GM21717 (cell line): ENCODE results near the gene ETS2.
A peak's percentile ranks its signal among the peaks of the same experiment; 100 is the strongest.
"Not testable (repeated sequence)": the region's sequence is repeated elsewhere in the genome, so short reads cannot be mapped to it uniquely, and the experiment has no call there.

Source experiments
- ATAC-seq: cut with Tn5 transposase; IDR thresholded peaks from one replicate; pipeline ENCODE4 v1.9.1; 2021; ENCODE audit warnings: mild to moderate bottlenecking, moderate library complexity; ENCODE audit not compliant: unreplicated experiment

The ETS2 gene

DNA sequence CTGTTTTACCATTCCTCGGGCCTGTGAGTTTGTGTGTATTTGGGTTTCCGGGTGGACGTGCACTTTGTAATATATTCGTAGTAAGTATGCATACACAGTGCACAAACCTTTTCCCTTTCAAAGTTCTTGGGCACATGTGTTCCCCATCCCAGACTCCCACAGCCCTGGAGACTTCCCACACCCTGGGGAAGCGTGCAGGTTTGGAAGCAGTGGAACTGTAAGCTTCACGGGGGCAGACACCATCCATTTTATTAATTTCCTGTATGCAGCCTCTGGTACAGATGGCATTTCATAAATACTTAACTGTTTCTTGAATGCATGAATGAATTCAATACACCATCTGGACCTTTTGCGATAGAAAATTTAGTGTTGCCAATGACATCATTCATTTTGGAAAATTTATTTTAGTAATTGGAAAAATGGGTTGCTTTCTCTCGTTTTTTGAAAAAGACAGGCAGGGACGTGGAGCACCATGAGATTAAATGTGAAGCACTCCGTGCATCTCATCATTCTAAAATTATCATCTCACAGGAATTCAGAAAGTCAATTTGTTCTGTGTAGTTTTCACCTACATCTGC, 10.8 kb downstream of the ETS2 start:
- ATAC-seq = no peak

DNA sequence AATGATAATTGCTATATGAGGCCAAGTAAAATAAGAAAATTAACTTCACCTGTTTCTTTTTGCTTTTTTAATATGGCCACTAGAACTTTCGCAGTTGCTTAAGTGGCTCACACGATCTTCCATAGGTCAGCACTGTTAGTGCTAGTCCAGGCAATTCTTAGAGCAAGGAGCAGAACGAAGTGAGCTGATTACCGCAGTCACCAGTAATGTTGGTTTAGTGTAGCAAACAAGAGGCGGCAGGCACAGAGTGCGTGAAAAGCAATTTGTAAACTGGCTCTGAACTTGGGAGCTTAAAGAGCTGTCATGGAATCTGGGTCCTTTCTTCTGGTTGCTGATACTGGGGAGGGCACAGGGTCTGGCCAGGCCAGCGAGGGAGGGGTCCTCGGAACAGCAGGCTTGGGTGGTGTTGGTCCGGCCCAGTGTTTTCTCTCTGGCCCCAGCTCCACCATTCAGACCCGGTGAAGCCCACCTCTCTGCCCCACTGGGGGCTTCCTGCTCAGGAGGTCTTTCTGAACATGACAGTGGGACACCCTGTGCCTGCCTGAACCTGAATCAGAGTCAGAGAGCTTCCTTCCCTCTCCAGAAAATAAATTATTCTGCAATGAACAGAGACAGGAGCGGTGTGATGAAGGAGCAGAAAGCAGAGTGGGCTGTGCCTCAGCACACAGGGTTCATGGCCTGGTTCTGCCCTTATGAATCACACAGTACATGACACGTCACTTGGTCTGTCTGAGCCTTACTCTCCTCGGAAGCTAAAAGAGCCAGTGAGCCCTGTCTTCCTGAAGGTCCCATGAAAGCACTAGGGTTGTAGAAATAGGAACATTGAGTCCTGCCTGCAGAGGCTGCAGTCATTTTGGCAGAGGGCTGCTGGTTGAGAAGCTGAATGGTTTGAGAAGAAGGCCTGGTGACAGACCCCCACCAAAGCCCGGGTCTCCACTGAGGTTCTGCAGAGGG, 11.9 kb downstream of the ETS2 start:
- ATAC-seq = no peak

DNA sequence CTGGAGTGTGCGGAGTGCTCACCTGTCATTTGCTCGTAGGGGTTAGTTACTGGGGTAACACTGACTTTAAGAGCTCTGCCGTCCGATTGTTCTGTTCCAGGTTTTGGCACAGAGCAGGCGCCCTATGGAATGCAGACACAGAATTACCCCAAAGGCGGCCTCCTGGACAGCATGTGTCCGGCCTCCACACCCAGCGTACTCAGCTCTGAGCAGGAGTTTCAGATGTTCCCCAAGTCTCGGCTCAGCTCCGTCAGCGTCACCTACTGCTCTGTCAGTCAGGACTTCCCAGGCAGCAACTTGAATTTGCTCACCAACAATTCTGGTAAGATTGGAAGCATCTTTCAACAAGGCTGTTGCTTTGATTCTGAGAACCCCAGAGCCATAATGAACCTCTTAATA, 12.6 kb downstream of the ETS2 start:
- ATAC-seq = no peak

DNA sequence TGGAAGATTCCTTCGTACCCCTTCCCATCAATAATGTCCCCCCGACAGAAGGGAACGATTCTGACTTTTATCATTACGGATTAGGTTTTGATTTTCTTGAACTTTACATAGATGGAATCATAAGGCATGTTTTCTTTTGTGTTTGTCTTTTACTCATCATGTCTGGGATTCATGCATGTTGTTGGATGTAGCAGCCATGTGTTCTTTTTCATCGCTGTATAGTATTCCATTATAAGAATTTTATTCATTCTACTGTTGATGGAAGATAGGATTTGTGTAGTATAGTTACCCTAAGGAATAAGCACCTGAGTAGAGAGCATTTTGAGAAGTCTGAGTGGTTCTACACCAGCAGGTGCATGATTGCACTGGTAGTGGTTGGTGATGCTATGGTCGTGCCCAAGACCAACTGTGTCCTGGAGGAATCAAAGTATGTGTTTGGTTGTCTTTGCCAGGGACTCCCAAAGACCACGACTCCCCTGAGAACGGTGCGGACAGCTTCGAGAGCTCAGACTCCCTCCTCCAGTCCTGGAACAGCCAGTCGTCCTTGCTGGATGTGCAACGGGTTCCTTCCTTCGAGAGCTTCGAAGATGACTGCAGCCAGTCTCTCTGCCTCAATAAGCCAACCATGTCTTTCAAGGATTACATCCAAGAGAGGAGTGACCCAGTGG, 13.5 kb downstream of the ETS2 start:
- ATAC-seq = no peak

DNA sequence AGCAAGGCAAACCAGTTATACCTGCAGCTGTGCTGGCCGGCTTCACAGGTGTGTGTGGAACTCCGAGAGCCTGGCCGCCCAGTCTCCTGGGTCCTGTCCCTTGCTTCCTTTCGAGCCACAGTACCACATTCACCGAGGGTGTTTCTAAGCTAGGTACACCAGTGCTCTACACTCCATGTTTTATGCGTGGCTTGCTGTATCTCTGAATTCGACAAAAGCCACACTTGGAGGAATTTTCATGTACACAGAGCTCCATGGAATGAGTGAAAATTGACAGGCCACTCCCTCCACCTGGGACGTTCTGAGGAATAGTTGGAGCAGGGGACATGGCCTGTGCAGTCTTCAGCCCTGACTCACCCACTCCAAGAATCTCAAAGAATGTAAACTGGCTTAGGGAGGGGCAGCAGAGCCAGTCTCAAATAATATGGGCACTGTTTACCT, 14.0 kb downstream of the ETS2 start:
- ATAC-seq = no peak

DNA sequence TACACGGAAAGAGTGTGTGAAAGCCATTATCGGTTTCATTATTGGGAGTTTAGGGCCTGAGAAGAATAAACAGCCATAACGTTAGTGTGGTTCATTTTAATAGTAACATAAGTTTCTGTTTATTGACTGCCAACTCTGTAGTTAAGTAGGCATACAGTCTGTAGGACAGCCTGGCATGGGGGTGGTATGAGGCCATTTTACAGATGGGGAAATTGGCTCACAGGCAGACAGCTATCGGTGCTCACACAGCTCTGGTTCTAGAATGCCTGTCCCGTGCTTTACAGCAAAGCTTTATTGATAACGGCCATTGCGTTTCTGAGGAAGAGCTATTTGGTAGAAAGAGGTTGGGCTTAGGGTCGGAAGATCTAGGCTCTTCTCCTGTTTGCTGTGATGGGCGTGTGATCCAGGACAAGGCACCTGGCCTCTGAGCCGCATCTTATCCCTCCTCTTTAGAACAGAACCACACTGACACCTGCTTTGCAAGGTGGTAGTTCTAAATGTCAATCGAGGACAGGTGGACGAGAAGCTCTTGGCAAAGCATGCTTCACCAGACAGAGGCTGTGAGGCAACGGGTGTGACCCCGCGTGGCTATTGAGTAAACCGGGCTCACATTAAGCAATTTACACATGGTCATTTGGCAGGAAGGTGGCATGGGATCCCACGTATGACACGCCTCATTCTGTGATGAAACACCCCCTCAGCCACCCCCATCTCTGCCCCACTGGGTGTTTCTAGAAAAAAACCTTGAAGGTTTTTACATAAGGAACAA, 14.9 kb downstream of the ETS2 start:
- no peak for ATAC-seq

DNA sequence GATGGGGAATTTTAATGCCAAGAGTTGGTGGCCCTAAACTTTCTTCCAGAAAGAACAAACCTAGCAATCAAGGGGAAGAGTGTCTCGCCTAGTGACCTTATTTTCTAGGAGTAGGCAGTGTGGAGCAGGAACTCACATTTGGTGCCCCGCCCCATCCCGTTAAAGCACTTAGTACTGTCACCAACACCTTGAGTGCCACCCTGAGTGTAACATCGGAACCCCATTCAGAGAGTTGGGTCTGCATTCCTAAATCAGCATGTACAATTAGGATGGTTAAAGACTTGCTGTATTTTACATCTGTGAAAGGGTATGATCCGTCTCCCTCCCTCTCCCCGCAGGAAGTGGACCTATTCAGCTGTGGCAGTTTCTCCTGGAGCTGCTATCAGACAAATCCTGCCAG, 15.5 kb downstream of the ETS2 start:
- no peak for ATAC-seq

DNA sequence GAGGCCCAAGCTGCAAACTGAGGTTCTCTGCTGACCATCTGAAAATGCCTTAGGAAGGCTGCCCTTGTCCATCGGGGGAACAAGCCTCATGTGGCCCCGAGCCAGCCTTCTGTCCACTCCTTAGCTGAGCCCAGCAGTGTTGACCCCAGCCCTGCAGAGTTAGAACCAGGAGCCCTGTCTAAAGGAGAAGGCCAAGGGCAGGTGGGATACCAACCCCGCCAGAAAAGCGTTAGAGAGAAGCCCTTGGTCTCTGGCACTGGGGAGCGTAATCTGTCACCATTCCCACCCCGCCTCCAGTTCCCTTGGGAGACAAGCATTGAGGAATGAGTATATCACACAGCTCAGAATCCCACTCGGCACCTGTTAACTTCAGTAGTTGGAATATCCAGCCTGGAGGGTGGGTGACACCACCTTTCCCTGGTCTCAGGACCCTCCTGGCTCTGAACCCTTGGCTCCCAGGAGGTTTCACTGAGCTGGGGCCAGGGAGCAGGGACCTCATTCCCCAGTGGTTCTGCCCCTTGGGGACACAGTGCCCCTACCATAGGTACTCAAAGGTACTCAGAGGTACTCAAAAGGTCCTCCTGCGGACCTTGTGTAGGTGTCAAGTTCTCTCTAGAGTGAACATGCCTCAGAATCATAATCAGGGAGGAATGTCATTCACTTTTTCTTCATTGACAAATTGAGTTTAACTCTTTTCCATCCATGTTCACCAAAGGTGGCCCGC, 16.4 kb downstream of the ETS2 start:
- no peak for ATAC-seq

DNA sequence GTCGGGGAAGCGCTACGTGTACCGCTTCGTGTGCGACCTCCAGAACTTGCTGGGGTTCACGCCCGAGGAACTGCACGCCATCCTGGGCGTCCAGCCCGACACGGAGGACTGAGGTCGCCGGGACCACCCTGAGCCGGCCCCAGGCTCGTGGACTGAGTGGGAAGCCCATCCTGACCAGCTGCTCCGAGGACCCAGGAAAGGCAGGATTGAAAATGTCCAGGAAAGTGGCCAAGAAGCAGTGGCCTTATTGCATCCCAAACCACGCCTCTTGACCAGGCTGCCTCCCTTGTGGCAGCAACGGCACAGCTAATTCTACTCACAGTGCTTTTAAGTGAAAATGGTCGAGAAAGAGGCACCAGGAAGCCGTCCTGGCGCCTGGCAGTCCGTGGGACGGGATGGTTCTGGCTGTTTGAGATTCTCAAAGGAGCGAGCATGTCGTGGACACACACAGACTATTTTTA, 17.1 kb downstream of the ETS2 start:
- no peak for ATAC-seq

DNA sequence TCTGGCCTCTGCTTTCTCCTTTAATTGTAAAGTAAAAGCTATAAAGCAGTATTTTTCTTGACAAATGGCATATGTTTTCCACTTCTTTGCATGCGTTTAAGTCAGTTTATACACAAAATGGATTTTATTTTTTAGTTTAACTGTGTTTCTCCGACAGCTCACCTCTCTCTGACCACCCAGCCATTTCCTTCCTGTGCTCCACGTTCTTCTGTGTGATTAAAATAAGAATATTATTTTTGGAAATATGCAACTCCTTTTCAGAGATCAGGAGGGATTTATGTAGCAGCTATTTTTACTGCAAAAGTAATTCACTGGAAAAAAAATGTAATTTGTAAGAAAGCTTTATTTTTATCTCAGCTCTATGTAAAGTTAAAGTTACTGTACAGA, 18.0 kb downstream of the ETS2 start:
- no peak for ATAC-seq

DNA sequence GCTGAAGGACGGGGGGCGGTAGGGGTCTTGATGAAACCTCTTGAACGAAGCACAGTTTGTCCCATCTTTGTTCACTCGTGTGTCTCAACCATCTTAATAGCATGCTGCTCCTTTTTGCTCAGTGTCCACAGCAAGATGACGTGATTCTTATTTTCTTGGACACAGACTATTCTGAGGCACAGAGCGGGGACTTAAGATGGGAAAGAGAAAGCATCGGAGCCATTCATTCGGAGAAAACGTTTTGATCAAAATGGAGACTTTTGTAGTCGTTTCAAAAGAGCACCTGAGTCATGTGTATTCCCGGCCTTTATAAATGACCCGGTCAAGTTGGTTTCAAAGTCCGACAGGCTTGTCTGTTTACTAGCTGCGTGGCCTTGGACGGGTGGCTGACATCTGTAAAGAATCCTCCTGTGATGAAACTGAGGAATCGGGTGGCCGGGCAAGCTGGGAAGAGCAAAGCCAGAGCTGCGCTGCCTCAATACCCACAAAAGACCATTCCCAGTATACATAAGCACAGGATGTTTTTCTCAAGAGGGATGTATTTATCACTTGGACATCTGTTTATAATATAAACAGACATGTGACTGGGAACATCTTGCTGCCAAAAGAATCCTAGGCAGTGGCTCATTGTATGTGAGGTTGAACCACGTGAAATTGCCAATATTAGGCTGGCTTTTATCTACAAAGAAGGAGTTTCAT, 18.5 kb downstream of the ETS2 start:
- no peak for ATAC-seq

DNA sequence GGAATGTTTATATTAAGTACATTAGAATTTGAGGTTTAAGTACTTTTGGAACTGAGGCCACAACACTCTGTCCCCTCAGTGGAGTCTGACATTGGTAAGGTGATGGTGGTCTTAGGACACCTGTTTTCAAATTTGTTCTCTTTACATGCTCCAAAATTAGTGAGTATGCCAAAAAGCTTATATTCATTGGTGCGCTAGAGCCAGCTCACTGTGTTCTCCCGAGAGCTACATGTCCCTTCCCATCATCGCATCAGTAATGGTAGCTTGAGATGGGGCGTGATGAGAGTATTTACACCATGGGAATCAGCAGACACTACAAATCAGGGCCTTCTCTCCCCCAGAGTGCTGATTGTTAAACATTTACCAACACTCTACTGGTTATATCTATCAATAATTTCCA, 19.5 kb downstream of the ETS2 start:
- ATAC-seq = no peak

DNA sequence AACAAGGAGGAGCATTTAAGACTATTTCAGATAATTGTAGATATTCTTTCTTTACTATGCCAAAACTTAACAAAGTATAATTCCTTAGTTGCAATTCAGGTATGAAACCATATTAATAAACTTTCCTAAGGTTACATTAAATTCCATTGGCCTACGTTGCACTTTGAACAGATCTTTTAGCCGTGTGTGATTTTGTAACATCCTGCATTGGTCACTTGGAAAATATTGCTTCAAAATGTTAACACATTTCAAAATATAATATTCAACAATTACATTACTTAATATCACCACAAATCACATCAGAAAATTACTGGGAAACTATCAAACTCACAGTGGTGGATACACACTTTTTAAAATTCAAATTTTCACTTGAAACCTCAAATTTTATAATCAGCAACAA, 20.2 kb downstream of the ETS2 start:
- ATAC-seq = no peak

DNA sequence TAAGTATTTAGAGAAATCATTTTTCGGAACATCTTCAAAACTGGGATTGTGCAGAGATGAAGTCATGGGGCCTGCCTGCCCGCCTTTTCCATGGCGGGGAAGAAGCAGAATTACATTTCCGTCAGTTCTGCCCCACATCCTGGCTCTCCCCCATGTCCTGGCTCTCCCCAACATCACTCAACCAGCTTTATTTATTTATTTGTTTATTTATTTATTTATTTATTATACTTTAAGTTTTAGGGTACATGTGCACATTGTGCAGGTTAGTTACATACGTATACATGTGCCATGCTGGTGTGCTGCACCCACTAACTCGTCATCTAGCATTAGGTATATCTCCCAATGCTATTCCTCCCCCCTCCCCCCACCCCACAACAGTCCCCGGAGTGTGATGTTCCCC, 22.4 kb downstream of the ETS2 start:
- ATAC-seq = not testable (repeated sequence)

DNA sequence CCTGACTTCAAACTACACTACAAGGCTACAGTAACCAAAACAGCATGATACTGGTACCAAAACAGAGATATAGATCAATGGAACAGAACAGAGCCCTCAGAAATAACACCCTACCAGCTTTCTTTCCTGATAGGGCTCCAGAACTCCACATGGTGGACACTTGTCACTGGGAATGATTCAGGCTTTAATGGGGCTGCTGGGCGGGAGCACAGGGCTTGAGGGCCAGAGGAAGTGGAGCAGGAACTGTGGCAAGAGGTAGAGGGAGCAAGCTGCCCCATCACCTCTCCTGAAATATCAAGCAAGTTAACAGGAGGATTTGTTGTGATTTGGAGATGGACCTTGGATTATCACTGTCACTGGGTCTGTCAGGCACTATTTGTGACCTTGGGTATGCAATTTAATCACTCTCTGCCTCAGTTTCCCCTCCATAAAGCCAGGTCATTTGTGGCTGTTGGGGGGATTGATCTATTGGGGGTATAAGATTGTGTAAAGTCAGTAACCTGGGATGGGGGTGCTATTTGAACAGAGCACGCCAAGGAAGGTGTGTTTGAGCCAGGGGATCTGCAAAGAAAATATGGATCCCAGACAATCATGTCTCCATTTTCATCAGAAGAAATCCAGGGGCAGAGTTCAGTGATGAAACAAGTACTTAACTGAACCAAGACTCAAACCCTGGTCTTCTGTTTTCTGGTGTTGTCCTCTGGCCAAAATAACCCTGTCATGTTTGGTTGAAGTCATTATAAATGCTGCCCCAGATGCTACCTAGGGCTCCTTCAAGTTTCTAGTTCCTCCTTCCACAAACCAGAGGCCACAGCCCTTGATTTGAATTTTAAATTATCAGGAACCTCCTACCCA, 25.2 kb downstream of the ETS2 start:
- ATAC-seq = peak; percentile 67

DNA sequence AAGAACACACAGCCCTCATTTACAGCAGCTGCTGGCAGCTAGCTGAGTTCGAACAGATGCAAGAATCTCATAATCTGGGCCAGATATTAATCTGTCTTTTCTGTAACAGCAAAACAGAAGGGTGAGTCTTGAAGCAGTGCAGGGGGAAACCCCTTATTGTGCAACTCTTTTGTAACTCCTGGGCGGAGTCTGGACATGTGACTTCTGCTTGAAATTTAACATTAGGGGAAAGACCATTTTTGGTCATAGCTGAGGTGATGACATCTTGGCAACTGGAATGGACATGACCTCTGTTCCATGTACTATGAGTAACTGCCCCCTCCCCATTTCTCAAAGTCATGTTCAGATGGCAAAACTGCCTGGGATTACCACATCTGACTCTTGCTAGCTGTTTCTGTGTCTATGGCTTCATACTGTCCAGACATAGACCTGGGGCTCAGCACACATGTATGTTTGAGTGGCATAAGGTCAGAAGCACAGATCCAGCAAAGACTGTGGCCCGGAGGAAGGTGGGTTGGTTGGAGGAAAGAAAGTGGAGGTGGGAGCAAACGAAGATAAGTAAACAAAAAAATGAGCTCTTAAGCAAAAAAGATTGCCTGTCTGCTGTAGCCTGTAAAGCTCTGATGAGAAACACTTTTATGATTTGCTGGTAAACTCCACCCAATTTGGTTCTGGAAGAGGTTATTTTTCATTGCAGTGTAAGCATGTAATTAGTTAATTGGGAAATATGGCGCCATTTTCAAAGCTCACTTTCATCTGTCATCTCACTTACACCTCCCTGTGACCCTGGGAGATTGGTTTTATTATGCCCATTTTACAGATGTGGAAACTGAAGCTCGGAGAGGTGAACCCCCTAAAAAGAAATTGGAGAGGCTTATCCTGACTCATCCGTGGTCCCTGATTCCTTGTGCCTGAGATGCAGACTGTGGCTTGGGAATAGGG, 26.1 kb downstream of the ETS2 start:
- peak; percentile 62 for ATAC-seq

DNA sequence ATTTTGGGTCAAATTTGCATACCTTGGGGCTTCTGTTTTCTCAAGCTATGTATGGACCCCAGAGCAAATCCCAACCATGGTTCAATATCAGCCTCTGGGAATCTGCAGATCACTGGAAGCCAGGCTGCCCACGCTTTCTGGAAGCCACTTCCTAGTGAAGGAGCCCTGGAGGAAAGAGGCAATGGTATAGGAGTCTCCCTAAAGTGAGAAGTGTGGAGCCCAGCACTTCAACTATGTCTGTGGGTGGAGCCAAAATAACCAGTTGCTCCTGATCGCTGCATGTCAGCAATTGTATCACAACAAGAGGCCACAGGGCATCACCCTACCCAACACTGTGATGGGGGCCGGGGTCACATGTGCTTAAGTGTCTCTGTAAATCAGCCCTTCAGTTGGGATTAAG, 26.9 kb downstream of the ETS2 start:
- ATAC-seq = no peak

DNA sequence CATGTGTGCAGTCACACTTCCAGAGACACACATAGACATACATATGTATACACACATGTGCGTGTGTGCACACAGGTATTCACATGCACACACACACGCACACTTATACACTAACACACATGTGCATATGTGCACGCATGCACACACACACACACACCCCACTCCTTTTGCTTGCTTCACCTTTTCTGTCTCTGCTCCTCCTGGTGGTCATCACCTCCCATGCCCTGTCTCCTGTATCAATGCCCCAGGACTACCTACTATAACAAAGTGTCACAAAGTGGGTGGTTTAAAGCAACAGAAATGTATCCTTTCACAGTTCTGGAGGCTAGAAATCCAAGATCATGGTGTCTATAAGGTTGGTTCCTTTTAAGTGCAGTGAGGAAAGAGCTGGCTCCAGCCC, 27.4 kb downstream of the ETS2 start:
- no peak for ATAC-seq
